ENCODE results near the gene TRPV3. TPM values are rescaled to one million over a fixed set of nuclear protein-coding genes. Genes with fewer than 3 reads are reported as not detected.

TRPV3 gene
- total and polyA plus RNA-seq, 2 donors (not counting 1 experiment from before 2014, with no cell fraction given) = 1.6 to 18.2 TPM

DNA sequence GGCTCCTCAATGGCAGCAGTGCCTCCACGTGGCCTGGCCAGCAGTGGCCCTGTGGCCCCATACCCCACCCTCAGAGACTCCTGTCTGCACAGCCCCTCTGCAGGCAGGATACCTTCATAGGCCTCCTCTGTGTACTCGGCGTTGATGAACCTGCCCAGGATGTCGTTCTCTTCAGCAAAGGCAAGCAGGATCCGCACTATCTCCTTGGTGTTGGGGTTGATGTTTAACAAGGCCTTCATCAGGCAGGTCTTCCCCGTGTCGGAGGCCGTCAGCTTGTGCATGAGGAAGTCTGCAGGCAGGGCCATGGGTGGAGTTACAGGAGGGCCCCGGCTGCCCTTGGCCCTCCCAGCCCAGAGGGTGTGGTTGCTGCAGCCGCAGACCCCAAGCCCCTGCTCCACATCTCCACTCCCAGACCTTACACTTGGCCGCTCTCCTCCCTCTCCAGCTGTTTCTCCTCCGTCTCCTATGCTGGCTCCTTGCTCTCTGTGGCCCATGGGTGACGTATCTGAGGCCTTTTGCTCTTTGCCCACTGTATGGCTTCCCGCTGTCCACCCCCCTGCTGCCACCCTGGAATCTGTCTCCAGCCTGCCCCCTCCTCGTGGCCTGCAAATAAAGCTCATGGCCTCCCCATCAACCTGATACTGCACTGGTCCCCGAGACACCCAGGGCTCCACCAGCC is 15.1 kb downstream of the TRPV3 start:
- Histone ChIP-seq H3K79me2 (ENCODE audit: control insufficient read depth, insufficient read depth, low read length) (no peaks in the 10 kb centered on the region), H3K36me3 (replicated peaks in 1 of 2; ENCODE audit: control extremely low read depth in 1 of 2, control insufficient read depth in 1 of 2, extremely low read depth in 1 of 2, insufficient read depth in 2 of 2, low read length in 1 of 2) (no peaks in the 10 kb centered on the region), H3K9ac (ENCODE audit: low read length) (no peak overlapping the region), H3K9me3 (ENCODE audit: control extremely low read depth in 1 of 3, control insufficient read depth in 2 of 3, insufficient read depth in 1 of 3, low read length in 2 of 3) (no peaks in the 10 kb centered on the region), H4K20me1 (ENCODE audit: control insufficient read depth, insufficient read depth, low read length, poor library complexity, severe bottlenecking) (no peaks in the 10 kb centered on the region), H3K4me2 (replicated peaks; ENCODE audit: low read depth, low read length, poor library complexity, severe bottlenecking) (no peak overlapping the region), H2AFZ (ENCODE audit: insufficient read depth, low read depth, low read length, poor library complexity, severe bottlenecking) (no peak overlapping the region), H3K4me3 (ENCODE audit: control extremely low read depth in 1 of 5, extremely low read depth in 1 of 5, insufficient read depth in 1 of 5, low read depth in 2 of 5, low read length in 4 of 5) (no peak overlapping the region), H3K27ac (ENCODE audit: low read length in 2 of 2) (no peak overlapping the region), H3K27me3 (replicated peaks in 1 of 4; ENCODE audit: control extremely low read depth in 1 of 4, control insufficient read depth in 3 of 4, insufficient read depth in 4 of 4, low read length in 3 of 4) (no peaks in the 10 kb centered on the region), H3K4me1 (ENCODE audit: control insufficient read depth in 2 of 2, insufficient read depth in 2 of 2, low read length in 2 of 2) (no peaks in the 10 kb centered on the region)
- no peaks in the 10 kb centered on the region for H3K9me3 Mint-ChIP-seq (ENCODE audit: insufficient read depth)
- H3K27ac Mint-ChIP-seq = no peak overlapping the region
- no peak overlapping the region for H3K4me3 Mint-ChIP-seq
- 91% methylated on average over 16 of the region's 16 CpGs for WGBS (ENCODE audit: insufficient coverage)
- no peaks in the 10 kb centered on the region for H3K27me3 Mint-ChIP-seq
- POLR2A ChIA-PET = no interaction called here
- no peaks in the 10 kb centered on the region for H3K4me1 Mint-ChIP-seq
- CTCF ChIA-PET = no interaction called here
- TF ChIP-seq, protein P1, sequence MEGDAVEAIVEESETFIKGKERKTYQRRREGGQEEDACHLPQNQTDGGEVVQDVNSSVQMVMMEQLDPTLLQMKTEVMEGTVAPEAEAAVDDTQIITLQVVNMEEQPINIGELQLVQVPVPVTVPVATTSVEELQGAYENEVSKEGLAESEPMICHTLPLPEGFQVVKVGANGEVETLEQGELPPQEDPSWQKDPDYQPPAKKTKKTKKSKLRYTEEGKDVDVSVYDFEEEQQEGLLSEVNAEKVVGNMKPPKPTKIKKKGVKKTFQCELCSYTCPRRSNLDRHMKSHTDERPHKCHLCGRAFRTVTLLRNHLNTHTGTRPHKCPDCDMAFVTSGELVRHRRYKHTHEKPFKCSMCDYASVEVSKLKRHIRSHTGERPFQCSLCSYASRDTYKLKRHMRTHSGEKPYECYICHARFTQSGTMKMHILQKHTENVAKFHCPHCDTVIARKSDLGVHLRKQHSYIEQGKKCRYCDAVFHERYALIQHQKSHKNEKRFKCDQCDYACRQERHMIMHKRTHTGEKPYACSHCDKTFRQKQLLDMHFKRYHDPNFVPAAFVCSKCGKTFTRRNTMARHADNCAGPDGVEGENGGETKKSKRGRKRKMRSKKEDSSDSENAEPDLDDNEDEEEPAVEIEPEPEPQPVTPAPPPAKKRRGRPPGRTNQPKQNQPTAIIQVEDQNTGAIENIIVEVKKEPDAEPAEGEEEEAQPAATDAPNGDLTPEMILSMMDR (IDR thresholded peaks at IDR 0.05) = no peak
- no peak for TF ChIP-seq EZH2 (IDR thresholded peaks at IDR 0.05; ENCODE audit: borderline replicate concordance, insufficient read depth, low read depth, low read length, poor library complexity, severe bottlenecking)
- ATAC-seq (ENCODE audit: low read depth) (no peak), DNase-seq (no peak)
- intact Hi-C loops (cut with micrococcal nuclease) = no loop called here

- peaks cover 8% of the 10 kb centered on the region for H3K4me1 Mint-ChIP-seq
- H3K9me3 ChIP-seq (ENCODE audit: control extremely low read depth in 1 of 3, control insufficient read depth in 2 of 3, insufficient read depth in 1 of 3, low read length in 2 of 3) = peaks cover 0 to 2% (median 0%) of the 10 kb centered on the region in 3 donors
- DNase-seq (no peak), ATAC-seq (ENCODE audit: low read depth) (no peak)
- ChIA-PET POLR2A (no interaction called here), CTCF (interaction anchor here (0.8 kb wide), 1 partner anchor 16 kb away, joined by 4 read pairs; no protein-coding TSS in a partner anchor)
- intact Hi-C loops (cut with micrococcal nuclease) = loop anchor here (5.0 kb wide), 1 partner anchor 107 kb away; no protein-coding TSS in a partner anchor
- peaks cover 0 to 2% (median 0%) of the 10 kb centered on the region in 4 experiments for H3K27me3 ChIP-seq (replicated peaks in 1 of 4; ENCODE audit: control extremely low read depth in 1 of 4, control insufficient read depth in 3 of 4, insufficient read depth in 4 of 4, low read length in 3 of 4)
- H3K9me3 Mint-ChIP-seq (ENCODE audit: insufficient read depth) = no peaks in the 10 kb centered on the region
- H3K27me3 Mint-ChIP-seq = no peaks in the 10 kb centered on the region
- H3K27ac ChIP-seq (ENCODE audit: low read length in 2 of 2) = no peak overlapping the region
- H3K4me3 Mint-ChIP-seq = no peak overlapping the region
- H2AFZ ChIP-seq (ENCODE audit: insufficient read depth, low read depth, low read length, poor library complexity, severe bottlenecking) = no peak overlapping the region
- no peaks in the 10 kb centered on the region for H3K36me3 ChIP-seq (replicated peaks in 1 of 2; ENCODE audit: control extremely low read depth in 1 of 2, control insufficient read depth in 1 of 2, extremely low read depth in 1 of 2, insufficient read depth in 2 of 2, low read length in 1 of 2)
- no peak overlapping the region for H3K4me2 ChIP-seq (replicated peaks; ENCODE audit: low read depth, low read length, poor library complexity, severe bottlenecking)
- TF ChIP-seq, protein P1 (IDR thresholded peaks at IDR 0.05) = no peak
- no peak for TF ChIP-seq EZH2 (IDR thresholded peaks at IDR 0.05; ENCODE audit: borderline replicate concordance, insufficient read depth, low read depth, low read length, poor library complexity, severe bottlenecking)
- no peaks in the 10 kb centered on the region for H3K79me2 ChIP-seq (ENCODE audit: control insufficient read depth, insufficient read depth, low read length)
- no peaks in the 10 kb centered on the region for H4K20me1 ChIP-seq (ENCODE audit: control insufficient read depth, insufficient read depth, low read length, poor library complexity, severe bottlenecking)
- no peak overlapping the region for H3K27ac Mint-ChIP-seq
- 86% methylated on average over 1 of the region's 8 CpGs for WGBS (ENCODE audit: insufficient coverage)
- H3K9ac ChIP-seq (ENCODE audit: low read length) = no peak overlapping the region
- no peak overlapping the region for H3K4me3 ChIP-seq (ENCODE audit: control extremely low read depth in 1 of 5, extremely low read depth in 1 of 5, insufficient read depth in 1 of 5, low read depth in 2 of 5, low read length in 4 of 5)
- H3K4me1 ChIP-seq (ENCODE audit: control insufficient read depth in 2 of 2, insufficient read depth in 2 of 2, low read length in 2 of 2) = peaks cover 0 to 8% of the 10 kb centered on the region in 2 donors
Measured at GRCh38 chr17:3539881-3540540, 17.6 kb downstream of the TRPV3 start.
